NOMO-1 (cell line): ENCODE measurements around the gene RNF227.

Experiments
- DNase-seq, 2 experiments: peaks; one replicate each; lab custom pipeline; 2025; ENCODE audit not compliant: unreplicated experiment in 2 of 2; lab: John Stamatoyannopoulos, UW

The RNF227 gene

DNA sequence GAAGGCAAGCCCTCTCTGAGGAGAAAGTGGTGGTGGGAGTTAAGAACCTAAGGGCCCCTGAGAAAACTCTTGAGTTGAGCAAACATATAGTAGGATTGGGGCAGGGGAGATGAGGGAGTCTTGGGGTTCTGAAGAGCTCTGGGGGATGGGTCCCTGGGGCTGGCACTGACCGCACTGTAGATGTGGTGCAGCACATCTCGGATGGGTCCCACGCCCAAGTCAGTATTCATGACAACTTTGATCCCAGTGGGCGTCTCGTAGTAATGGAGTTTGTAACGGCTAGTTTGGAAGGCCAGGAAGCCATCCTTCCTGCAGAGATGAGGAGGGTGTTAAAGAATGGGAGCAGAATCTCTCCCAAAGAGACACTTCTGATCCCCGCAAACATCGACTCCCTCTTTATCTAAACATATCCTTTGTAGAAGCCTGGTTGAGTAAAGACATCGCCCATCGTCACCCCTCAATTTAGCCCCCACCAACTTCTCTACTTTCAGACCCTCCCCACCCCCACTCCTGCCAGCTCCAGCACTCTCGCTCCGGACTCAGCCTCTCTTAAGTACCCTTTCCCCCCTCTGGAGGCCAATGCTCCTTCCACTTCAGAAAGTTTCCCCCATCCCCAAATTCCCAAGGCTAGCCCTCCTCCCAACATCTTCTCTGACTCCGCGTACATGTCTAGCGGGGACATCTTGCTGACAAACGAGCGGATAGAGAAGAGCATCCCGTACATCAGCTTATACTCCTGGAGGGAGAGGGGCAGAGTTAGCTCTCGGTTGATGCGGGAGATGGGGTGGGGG lies 14.9 kb upstream of the RNF227 start:
- DNase-seq: peak in 1 of 2 experiments; percentile 41

DNA sequence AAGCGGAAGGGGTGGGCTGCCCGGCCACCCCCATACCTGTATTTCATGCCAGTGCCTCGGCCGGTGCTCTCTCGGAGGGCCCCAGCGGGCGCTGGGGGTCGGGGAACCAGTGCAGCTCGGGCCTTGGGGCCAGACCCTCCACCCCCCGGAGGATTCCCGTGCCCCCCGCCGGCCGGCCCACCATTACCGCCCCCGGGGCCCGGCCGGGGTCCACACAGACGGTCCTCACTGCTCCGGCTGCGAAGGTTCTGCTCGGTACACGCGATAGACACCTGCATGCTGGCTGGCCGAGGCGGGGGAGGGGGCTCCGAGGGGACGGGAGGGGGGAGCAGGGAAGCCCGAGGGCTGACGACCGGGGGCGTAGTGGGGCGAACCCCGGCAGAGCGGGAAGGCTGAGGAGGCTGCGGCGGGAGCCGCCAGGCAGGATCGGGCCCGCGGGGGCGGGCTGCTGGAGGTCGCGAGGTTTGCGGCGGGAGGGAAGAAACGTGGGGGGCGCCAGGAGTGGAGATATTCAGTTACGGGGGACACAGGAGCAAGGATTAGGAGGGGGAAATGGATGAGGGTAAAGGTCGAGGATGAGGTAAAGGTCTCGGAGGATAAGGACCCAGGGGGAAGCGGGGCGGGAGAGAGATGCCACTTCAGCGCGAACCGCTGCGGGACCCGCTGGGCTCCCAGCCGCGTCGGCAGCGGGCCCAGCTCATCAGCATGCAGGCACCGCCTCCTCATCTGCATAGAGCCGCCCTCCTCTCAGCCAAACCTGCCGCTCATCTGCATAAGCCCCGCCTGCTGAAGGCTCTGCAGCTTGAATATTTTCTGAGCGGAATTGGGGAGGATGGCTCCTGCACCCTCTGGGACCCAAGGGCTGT lies 13.3 kb upstream of the RNF227 start, which contains the start of gene KCNAB3:
TSS of gene KCNAB3 (minus strand) at position 699 of the 866 bp plus-strand sequence. CDS start at position 278, 421 bp downstream.
- no peak for DNase-seq

DNA sequence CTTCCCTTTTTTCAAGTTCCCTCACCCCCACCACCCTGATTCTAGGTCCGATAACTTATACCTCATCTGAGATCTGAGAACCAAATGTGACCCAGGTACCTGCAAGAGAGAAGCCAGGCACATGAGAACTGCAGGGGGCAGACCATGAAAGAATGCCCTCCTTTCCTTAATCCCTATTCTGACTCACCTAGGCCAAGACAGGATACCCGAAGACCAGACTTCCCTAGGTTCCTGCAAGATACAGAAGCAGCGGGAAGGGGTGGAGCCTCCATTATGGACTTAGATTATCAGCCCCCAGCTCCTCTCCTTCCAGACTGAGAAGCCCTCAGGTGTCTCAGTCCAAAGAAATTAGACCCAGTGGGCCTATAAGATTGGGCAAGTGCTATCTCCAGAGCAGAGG lies 11.5 kb upstream of the RNF227 start:
- DNase-seq: no peak

DNA sequence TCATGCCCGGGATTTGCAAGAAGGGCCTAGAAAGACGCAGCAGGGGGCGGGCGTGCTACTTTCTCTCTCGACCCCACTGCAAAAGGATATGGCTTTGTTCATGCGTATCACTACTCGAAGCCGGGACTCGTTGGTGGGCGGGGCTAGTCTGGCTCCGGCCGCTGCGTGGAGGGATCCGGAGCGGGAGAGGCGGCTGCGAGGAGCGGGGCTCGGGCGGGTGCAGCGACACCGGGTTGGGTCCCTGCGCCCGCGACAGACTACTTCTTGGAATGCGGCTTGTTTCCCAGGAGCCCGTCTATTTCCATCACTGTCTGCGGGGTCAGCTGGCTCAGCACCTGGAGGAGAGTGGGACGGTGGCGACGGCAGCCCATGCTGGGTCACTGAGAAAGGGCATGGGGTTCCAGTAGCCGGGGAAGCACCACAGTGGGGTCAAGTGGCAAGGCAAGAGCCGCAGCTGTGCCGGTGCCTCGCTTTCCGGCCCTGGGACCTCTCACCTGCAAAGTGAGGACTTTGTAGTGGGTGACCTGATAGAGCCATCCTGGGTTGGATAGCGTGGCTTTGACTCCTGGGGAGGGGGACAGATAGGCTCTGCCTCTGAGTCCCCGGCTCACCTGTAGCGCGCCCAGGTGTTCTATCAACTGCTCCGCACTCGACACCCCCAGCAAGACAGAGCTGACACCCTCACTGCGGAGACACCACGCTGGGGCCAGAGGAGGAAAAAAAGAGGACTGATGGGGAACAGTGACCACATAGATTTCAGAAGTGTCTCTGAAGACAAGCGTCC lies 6.9 kb upstream of the RNF227 start:
- DNase-seq: no peak

DNA sequence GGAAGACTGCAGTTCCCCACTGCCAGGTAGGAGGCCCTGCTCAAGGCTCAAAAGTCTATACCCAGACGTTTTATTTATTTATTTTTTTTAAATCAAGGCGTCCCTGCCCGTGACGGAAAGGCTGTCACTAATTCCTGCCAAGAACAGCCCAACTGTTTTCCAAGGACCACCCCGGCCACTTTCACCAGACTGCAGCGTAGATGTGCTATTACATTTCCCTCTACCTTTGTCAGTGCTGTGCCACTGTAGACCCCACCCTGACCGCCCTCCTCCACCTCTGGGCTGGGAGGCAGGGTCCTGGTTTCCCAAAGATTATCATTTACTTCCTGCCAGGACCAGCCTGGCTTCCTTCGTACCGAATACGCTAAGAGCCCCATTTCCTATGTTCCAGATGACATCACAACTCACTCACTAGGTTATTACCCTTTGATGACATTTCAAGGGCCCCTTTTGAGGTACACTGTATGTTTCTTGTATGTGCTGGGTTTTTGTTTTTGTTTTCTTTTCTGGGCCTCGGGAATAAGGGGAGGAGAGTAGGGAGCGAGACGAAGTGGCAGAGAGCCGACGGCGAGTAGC lies 6.3 kb upstream of the RNF227 start:
- DNase-seq: no peak

DNA sequence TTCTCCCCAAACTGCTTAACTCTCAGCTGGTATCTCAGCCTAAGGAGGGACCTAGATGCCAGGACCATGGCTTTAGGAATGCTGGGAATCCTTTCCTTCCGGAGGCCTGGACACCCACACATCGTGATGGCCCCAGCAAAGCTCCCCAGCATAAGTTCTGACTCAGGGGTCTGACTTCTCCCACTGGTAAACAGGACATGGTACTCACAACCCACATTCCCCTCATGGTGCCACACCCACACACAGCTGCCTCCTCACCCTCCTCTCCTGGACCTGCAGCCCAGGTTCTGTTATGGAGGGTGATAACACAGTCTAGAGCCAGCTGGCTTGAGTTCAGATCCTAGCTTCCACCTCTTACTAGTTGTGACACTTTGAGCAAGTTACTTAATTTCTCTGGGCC lies 719 bp upstream of the RNF227 start:
- DNase-seq: no peak

DNA sequence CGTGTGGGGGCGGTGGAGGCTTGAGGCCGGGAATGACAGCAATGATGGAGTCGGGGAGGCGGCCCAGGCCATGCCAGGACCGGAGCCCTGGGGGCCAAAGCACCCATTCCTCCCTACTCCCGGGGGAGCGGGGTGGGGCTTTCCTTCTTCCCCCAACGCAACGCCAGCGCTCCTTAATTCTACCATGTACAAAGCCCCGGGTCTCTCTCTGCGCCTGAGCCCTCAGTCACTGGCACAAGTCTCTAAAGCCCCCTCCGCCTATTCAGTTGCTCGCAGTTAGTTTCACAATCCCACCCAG lies 245 bp upstream of the RNF227 start:
- DNase-seq: no peak

DNA sequence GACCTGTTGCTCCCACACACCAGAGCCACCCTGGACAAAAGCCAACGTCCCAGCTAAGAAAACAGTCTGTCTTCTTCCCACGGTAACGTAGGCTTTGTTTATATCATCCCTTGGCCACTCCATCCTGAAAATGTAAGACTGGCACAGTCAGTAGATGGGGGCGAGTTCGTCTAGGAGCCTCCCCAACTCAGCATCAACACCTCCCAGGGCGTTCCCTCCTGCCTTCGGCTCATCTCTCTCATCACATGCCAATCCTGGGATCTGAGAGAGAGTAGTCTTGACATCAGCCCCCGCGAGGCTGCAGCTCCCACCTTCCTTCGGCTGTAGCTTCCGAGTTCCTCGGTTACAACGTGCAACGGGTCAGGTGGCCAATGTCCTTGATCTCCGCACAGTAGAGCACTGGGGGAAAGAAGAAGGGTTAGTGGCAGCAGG lies 894 bp downstream of the RNF227 start:
- peak in 1 of 2 experiments; percentile 71 for DNase-seq

DNA sequence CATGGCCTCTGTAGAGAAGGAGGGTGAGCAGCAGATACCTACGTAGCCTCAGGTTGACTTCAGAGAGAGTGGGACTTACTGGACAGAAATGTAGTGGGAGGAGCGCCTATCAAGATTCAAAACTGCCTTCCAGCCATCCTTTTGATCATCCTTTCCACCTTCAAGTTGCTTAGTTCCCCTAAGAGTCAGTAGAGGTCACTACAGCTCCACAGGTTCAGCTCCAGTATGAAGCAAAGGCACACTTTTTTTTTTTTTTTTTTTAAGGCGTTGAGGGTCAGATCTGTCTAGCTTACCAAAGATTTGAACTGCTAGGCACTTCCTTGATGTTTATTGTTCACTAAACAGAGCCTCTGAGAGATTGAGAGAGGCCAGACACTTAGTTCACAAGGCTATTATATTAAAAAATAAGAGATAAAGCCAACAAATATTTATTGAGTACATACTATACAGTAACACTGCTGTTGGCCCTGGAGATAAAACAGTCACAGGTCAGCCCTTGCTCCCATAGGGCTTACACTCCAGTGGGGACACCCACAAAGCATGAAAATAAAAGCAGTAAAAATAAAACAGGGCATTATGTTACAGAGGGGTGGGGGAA lies 3.1 kb downstream of the RNF227 start:
- DNase-seq: peak; percentile 74 to 78

DNA sequence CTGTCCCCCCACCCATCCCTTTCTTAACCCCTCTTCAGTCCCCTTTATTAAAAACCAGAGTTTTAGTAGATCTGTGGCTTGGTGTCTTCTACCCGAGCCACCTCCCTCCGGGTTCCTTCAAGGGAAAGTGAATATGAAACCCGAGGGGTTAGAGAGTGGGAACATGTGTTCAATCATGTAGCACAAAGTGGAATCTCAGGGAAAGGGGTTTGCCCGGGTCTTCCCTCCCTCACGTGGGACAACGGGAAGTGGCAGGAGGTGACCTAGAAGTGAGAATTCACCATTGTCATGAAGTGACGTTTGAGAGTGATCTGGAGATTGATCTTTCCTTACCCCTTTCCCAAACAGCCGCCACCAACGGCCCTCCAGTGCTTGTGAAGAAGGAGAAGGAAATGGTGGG lies 5.0 kb downstream of the RNF227 start:
- no peak for DNase-seq

DNA sequence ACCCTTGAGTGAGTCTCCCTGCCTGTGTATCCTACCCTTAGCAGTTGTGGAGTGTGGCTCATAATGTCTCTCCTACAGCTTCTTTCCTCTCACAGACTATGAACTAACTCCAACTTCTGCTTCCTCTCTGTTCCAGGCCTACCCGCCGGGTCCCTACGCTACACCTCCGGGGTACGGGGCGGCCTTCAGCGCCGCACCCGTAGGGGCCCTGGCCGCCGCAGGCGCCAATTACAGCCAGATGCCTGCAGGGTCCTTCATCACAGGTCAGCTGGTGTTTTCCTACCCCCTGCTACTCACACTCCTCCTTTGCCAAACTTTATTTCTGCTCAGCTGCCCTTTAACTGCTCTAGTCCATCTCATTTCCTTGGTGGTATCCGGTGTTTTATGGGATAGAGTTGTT lies 5.4 kb downstream of the RNF227 start:
- DNase-seq: no peak

DNA sequence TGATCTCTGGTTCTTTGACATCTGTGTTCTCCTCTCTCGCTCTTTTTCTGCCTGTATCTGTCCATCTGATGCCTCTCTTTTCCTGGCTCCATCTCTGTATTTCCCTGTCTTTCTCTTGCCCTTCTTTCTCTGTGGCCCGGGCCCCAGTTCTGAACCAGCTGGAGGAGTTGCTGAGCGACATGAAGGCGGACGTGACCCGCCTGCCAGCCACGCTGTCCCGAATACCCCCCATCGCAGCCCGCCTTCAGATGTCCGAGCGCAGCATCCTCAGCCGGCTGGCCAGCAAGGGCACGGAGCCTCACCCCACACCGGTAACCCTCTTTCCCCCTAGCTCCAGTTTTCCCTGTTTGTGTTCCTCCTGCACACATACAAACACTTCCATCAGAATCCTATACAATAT lies 5.8 kb downstream of the RNF227 start:
- DNase-seq: no peak

DNA sequence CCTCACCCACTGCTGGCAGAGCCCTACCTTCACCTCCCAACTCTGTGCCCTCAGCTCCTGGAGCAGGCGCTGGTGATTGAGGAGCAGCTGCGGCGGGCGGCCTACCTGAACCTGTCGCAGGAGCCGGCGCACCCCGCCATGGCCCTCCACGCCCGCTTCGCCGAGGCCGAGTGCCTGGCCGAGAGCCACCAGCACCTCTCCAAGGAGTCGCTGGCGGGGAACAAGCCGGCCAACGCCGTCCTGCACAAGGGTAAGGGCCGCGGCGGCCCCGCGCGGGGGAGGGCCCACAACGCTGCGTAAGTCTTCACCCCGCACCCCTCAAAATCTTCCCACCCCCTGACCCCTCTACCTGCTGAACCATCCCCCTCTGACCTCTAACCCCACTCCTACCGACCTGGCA lies 7.0 kb downstream of the RNF227 start:
- no peak for DNase-seq

DNA sequence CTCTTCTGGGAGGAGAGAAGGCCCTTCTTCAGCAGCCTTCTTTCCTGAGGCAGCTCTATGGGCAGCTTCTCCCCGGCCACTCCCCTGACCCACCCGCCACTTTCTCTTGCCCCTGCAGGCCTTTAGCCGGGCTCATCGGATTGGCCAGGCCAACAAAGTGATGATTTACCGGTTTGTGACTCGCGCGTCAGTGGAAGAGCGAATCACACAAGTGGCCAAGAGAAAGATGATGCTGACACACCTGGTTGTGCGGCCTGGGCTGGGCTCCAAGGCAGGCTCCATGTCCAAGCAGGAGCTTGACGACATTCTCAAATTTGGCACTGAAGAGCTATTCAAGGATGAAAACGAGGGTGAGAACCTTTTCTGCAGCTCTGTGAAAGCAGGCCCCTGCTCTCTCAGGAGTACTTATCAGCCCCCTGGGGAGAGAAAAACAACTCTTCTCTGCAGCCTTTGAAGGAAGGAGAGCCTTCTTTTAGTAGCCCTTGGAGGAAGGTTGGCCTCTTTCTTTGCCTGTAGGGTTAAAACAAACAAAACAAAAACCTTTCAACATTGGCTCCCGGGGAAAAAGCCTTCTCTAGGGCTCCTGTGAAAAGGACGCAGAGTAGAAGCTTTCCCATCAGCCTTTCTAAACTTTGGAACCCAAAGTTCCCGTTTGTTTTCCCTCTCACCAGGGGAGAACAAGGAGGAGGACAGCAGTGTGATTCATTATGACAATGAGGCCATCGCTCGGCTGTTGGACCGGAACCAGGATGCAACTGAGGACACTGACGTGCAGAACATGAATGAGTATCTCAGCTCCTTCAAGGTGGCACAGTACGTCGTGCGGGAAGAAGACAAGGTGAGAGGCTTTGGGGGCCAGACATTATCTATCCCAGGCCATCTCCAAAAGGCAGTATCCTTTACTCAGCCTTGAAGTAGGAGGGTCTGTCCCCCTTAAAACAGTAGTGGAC lies 12.7 kb downstream of the RNF227 start:
- no peak for DNase-seq

DNA sequence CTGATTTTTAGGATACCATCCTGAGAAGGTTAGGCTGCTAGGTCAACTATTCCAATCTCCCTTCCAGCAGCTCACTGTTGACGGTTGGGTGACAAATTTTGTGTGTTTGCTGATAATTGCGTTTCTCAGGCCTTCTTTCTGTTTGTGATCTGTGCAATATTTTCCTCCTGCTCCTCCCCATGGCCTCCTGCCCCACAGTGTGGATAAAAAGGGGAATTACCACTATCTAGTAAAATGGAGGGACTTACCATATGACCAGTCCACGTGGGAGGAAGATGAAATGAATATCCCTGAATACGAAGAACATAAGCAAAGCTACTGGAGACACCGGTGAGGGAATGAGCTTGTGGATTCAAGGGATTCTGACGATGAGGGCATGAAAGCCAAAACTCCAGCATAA lies 18.3 kb downstream of the RNF227 start:
- DNase-seq: peak in 1 of 2 experiments; percentile 17

DNA sequence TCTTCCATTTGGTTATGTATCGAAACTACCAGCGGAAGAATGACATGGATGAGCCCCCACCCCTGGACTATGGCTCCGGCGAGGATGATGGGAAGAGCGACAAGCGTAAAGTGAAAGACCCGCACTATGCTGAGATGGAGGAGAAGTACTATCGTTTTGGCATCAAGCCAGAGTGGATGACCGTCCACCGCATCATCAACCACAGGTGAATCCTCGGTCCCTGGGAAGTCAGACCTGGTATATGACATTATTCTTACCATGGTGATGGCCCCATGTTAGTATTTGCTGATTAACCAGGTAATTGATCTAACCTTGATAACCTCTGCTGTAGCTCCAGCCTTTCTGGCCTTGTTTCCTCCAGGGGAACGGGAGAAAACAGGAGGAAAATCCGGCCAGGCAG lies 19.0 kb downstream of the RNF227 start:
- no peak for DNase-seq

DNA sequence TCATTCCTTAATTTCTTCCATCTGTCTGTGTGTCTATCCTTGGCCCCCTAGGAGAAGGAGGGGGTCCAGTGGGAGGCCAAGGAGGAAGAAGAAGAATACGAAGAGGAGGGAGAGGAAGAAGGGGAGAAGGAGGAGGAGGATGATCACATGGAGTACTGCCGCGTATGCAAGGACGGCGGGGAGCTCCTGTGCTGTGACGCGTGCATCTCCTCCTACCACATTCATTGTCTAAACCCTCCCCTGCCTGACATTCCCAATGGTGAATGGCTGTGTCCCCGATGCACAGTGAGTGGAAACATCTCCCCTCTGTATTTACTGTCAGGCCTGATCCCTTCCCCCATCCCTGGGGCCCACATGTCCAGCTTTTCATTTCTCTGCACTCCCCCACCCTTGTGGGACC lies 21.2 kb downstream of the RNF227 start:
- DNase-seq: no peak

DNA sequence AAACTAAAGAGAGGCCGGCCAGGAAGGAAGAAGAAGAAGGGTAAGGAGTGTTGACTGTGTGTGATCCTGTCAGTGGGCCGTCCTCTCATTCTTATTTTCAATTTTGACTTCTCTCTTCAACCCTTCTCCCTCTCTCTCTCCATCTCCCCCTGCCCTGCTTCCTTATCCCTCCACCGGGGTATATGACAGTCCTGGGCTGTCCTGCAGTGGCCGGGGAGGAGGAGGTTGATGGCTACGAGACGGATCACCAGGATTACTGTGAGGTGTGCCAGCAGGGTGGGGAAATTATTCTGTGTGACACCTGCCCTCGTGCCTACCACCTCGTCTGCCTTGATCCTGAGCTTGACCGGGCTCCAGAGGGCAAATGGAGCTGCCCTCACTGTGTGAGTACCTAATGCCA lies 21.9 kb downstream of the RNF227 start:
- DNase-seq: no peak

DNA sequence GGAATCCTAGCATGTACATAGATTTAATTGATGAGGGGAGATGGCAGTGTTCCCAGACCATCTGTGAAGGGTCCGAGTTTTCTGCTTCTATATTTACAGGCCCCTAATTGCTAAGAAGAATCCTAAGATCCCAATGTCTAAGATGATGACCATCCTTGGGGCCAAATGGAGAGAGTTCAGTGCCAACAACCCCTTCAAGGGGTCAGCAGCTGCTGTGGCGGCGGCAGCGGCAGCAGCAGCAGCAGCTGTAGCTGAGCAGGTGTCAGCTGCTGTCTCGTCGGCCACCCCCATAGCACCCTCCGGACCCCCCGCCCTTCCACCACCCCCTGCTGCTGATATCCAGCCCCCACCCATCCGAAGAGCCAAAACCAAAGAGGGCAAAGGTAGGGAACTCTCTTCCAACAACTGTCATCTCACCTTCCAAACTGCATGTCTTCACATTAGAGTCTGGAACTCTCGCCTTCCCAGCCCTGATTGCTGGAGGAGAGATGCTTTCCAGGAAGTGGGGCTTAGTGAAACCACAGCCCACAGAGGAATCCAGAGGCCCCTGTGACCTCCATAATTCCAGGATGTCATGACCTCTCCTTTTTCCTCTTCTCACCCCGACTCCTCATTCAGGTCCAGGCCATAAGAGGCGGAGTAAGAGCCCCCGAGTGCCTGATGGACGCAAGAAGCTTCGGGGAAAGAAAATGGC lies 22.8 kb downstream of the RNF227 start:
- DNase-seq: no peak
